ENCODE results near the gene MACF1. TPM values are rescaled to one million over a fixed set of nuclear protein-coding genes. Genes with fewer than 3 reads are reported as not detected.

MACF1 gene
- total and polyA plus RNA-seq, 8 donors: 358 to 484 (median 440) TPM

DNA sequence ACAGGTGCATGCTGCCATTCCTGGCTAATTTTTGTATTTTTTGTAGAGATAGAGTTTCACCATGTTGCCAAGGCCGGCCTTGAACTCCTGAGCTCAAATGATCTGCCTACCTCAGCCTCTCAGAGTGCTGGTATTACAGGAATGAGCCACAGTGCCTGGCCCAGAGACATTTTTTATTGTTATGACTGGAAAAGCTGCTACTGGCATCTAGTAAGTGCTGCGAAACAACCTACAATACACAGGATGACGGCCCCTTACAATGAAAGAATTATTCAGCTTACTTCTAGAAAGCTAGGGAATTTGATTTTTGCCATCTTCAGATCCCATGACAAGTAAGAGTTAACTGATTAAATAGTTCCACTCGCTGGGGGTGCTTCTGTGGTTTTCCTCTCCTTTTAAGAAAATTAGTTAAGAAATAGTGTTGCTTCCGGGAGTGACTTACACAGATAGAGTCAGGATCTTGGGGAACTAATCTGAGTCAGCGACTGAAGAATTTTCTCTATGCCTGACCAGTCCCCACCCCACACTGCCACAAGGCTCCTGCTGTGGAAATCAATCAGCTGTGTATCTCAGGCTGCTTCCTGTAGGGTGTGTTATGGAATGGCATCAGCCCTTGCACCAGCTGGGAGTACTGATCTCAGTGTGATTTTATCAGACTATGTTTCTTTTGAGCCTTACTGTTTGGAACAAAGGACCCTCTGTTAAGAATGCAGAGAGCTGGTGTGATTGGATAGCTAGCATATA lies 194.0 kb downstream of the MACF1 start:
- Histone ChIP-seq H3K4me3 (no peak overlapping the region), H3K27me3 (no peaks in the 10 kb centered on the region), H3K9me3 (no peaks in the 10 kb centered on the region), H3K36me3 (peaks cover 0 to 4% of the 10 kb centered on the region in 2 donors), H3K4me1 (peaks cover 47 to 79% of the 10 kb centered on the region in 2 donors), H3K27ac (peak overlapping the region; percentile 75 to 86)
- intact Hi-C loops (cut with DNase I): no loop called here
- DNase-seq (peak in 2 of 4 donors; percentile 38 to 64), ATAC-seq (peak; percentile 92)
- TF ChIP-seq, protein P1, sequence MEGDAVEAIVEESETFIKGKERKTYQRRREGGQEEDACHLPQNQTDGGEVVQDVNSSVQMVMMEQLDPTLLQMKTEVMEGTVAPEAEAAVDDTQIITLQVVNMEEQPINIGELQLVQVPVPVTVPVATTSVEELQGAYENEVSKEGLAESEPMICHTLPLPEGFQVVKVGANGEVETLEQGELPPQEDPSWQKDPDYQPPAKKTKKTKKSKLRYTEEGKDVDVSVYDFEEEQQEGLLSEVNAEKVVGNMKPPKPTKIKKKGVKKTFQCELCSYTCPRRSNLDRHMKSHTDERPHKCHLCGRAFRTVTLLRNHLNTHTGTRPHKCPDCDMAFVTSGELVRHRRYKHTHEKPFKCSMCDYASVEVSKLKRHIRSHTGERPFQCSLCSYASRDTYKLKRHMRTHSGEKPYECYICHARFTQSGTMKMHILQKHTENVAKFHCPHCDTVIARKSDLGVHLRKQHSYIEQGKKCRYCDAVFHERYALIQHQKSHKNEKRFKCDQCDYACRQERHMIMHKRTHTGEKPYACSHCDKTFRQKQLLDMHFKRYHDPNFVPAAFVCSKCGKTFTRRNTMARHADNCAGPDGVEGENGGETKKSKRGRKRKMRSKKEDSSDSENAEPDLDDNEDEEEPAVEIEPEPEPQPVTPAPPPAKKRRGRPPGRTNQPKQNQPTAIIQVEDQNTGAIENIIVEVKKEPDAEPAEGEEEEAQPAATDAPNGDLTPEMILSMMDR (IDR thresholded peaks at IDR 0.05): no peak

DNA sequence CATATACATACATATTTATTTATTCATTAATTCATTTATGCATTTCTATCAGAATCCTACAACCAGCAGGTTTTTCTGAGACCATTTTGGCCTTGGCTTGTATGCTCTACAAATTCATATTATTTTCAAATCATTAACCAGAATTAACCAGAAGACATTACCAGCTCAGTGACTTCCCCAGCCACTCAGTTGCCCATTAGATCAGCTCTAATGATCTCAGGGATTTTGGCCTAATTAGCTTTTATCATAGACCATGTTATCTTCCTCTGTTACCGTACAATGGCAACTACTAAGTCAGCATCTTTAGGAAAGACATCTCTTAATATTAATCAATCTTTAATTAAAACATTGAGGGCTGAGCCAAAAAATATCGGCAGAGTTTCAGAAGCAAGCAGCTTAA lies 196.6 kb downstream of the MACF1 start:
- Histone ChIP-seq H3K27ac (no peak overlapping the region), H3K9me3 (no peaks in the 10 kb centered on the region), H3K36me3 (peaks cover 0 to 4% of the 10 kb centered on the region in 2 donors), H3K4me3 (no peak overlapping the region), H3K27me3 (no peaks in the 10 kb centered on the region), H3K4me1 (peaks cover 33 to 70% of the 10 kb centered on the region in 2 donors)
- intact Hi-C loops (cut with DNase I): no loop called here
- ATAC-seq (no peak), DNase-seq (no peak)
- TF ChIP-seq, protein P1 (IDR thresholded peaks at IDR 0.05): no peak

DNA sequence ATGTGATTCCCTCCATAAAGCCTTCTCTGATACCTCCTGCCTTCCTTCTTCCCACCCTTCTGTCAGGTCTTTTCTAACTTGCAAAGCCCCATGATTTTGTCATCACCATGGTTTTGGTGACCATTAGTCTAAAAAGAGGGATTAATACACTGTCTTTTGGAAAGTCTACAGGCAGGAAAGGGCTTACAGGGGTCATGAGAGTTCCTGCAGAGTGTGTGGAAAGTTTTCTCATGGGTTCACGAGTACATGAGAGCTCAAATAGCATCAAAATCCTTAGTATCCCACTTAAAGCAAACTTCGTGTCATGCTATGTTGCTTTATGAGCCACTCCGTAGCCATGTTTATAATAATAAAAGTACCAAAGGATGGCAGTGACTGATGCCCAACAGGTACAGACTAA lies 200.4 kb downstream of the MACF1 start:
- ATAC-seq (no peak), DNase-seq (no peak)
- H3K4me3 ChIP-seq: no peak overlapping the region
- H3K27me3 ChIP-seq: no peaks in the 10 kb centered on the region
- no peaks in the 10 kb centered on the region for H3K9me3 ChIP-seq
- peak overlapping the region in 1 of 2 donors; percentile 8 for H3K27ac ChIP-seq
- TF ChIP-seq, protein P1 (IDR thresholded peaks at IDR 0.05): no peak
- peaks cover 29 to 65% of the 10 kb centered on the region in 2 donors for H3K4me1 ChIP-seq
- peaks cover 0 to 4% of the 10 kb centered on the region in 2 donors for H3K36me3 ChIP-seq
- intact Hi-C loops (cut with DNase I): no loop called here

DNA sequence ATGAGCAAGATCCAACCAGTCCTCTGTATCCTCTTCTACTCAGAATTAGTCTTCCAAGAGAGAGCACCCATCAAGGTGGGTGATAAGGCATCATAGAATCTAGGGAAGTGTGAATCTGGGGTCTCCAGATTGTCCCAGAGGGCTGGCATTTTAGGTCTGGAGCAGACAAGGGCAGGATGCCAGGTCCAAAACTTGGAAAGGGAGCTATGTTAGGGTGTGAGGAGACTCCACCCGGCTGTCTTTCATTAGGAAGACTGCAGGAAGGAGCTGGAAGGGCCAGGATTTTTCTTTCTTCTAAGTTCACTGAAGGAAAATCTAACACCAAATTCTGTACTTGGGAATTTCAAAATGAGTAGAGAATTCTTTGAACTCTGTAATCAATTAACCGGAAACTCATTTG lies 200.9 kb downstream of the MACF1 start:
- DNase-seq (peak in 1 of 4 donors; percentile 73), ATAC-seq (no peak)
- Histone ChIP-seq H3K36me3 (peaks cover 0 to 4% of the 10 kb centered on the region in 2 donors), H3K9me3 (no peaks in the 10 kb centered on the region), H3K4me3 (no peak overlapping the region), H3K27ac (peak overlapping the region; percentile 8), H3K4me1 (peaks cover 34 to 65% of the 10 kb centered on the region in 2 donors), H3K27me3 (no peaks in the 10 kb centered on the region)
- intact Hi-C loops (cut with DNase I): no loop called here
- TF ChIP-seq, protein P1 (IDR thresholded peaks at IDR 0.05): no peak

DNA sequence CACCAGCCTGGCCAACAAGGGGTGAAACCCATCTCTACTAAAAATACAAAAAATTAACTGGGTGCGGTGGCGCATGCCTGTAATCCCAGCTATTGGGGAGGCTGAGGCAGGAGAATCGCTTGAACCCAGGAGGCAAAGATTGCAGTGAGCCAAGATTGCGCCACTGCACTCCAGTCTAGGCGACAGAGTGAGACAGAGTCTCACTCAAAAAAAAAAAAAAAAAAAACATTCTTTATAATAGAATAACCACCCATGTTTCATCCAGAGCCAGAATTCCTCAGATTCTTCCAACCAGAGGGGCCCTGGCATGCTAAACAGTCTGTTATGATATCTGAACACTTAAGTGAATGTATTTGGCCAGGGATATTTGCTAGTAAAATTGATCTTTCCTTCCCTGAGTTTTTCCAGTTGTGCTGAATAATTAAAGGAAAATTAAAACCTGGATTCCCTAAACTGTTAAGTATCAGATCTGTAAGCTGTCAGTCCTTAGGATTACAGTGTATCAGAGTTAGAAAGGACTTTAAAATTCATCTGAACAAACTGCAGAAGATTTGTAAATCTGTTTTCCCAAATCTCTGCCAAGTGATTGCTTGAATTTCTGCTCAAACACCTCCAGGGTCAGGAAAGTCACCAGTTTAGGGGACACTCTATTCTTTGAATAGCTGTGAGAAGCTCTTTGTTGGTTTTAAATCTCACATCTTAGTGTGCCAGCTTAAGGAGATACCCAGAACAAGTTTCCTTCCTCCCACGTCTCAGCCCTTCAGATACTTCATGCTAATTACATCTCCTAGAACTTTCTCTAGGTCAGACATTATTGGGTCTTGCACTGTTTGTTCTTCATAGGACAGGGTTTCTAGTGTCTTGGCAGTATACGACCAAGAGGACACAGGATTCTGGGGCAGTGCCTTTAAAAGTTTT lies 202.3 kb downstream of the MACF1 start:
- ATAC-seq (no peak), DNase-seq (peak in 1 of 4 donors; percentile 6)
- Histone ChIP-seq H3K36me3 (peaks cover 0 to 4% of the 10 kb centered on the region in 2 donors), H3K9me3 (no peaks in the 10 kb centered on the region), H3K27ac (peak overlapping the region; percentile 91 to 92), H3K4me3 (no peak overlapping the region), H3K27me3 (no peaks in the 10 kb centered on the region), H3K4me1 (peaks cover 49 to 77% of the 10 kb centered on the region in 2 donors)
- intact Hi-C loops (cut with DNase I): no loop called here
- TF ChIP-seq, protein P1 (IDR thresholded peaks at IDR 0.05): no peak

Measured in left lung (tissue), 10 donors.